Left ventricle myocardium inferior (tissue), 1 donor: ENCODE results near the gene PHF14. TPM values are rescaled to one million over a fixed set of nuclear protein-coding genes. Genes with fewer than 3 reads are reported as not detected.
"Not testable (repeated sequence)": the region's sequence is repeated elsewhere in the genome, so short reads cannot be mapped to it uniquely, and the experiment has no call there.

Experiments
- DNase-seq: peaks from one replicate; pipeline ENCODE4 v3.0.0-alpha.2; 2020
- H3K27ac ChIP-seq: fragments of 200-600 bp; replicated peaks from 2 replicates; pipeline ENCODE4 v1.8.0; 2021
- H3K27me3 ChIP-seq: fragments of 200-600 bp; 2 replicates; pipeline ENCODE4 v1.8.0; 2021; ENCODE audit warnings: low read depth
- H3K36me3 ChIP-seq: fragments of 200-600 bp; 2 replicates; pipeline ENCODE4 v1.8.0; 2021
- H3K4me1 ChIP-seq: fragments of 200-600 bp; 2 replicates; pipeline ENCODE4 v1.8.0; 2021
- H3K4me3 ChIP-seq: fragments of 200-600 bp; 2 replicates; pipeline ENCODE4 v1.8.0; 2021; ENCODE audit warnings: mild to moderate bottlenecking, moderate library complexity
- H3K9me3 ChIP-seq: fragments of 200-600 bp; replicated peaks from 2 replicates; pipeline ENCODE4 v1.8.0; 2021
- intact Hi-C: fragments of 100-400 bp; cut with micrococcal nuclease; formaldehyde crosslinking; loops from one replicate; pipeline ENCODE4 v1.11.0; 2022
- total RNA-seq: library from RNA; stranded (reverse); fragmentation: NEBNext Ultra II Directional; extraction: Animal tissue kit (Norgen Biotek cat#: 25700); gene quantifications from one replicate; pipeline ENCODE4 v1.2.1, GENCODE V29; 2021
- TF ChIP-seq, protein P1 (sequence below): fragments of 200-600 bp; IDR thresholded peaks from 2 replicates; pipeline ENCODE4 v1.8.0; 2021; ENCODE audit warnings: antibody characterized with exemption, mild to moderate bottlenecking, borderline replicate concordance
- donor health status: DM: no; HTN: yes; CAD: no; lungs with severe emphysema.

PHF14 gene
- total RNA-seq, 1 donor from 2014 or later: 13.0 TPM

DNA sequence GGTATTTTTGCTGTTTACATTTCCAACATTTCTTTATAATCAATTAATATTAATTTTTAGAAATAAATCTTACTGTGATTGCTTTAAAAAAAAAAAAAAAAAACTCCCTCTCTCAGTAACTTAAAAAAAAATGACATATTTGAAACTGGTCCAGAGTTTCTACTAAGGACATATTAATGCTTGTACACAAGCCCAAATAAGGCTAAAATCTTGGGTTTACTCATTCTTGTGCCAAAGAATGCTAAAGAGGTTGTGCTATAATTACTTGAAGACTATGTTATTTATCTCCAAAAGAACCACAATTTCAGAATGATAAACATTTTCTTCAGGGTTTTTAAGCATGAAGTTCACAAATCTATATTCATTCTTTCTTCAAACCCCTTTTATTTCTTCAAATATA, 39.4 kb upstream of the PHF14 start:
- peaks cover 55% of the 10 kb centered on the region for H3K4me1 ChIP-seq
- H3K9me3 ChIP-seq: no peaks in the 10 kb centered on the region
- no peak for DNase-seq
- peak overlapping the region; percentile 61 for H3K27ac ChIP-seq
- H3K4me3 ChIP-seq: peak overlapping the region; percentile 11
- TF ChIP-seq, protein P1, sequence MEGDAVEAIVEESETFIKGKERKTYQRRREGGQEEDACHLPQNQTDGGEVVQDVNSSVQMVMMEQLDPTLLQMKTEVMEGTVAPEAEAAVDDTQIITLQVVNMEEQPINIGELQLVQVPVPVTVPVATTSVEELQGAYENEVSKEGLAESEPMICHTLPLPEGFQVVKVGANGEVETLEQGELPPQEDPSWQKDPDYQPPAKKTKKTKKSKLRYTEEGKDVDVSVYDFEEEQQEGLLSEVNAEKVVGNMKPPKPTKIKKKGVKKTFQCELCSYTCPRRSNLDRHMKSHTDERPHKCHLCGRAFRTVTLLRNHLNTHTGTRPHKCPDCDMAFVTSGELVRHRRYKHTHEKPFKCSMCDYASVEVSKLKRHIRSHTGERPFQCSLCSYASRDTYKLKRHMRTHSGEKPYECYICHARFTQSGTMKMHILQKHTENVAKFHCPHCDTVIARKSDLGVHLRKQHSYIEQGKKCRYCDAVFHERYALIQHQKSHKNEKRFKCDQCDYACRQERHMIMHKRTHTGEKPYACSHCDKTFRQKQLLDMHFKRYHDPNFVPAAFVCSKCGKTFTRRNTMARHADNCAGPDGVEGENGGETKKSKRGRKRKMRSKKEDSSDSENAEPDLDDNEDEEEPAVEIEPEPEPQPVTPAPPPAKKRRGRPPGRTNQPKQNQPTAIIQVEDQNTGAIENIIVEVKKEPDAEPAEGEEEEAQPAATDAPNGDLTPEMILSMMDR: no peak
- no peaks in the 10 kb centered on the region for H3K27me3 ChIP-seq
- peaks cover 50% of the 10 kb centered on the region for H3K36me3 ChIP-seq
- intact Hi-C loops: loop anchor here (10.0 kb wide), 1 partner anchor 411 kb away; no protein-coding TSS in a partner anchor

DNA sequence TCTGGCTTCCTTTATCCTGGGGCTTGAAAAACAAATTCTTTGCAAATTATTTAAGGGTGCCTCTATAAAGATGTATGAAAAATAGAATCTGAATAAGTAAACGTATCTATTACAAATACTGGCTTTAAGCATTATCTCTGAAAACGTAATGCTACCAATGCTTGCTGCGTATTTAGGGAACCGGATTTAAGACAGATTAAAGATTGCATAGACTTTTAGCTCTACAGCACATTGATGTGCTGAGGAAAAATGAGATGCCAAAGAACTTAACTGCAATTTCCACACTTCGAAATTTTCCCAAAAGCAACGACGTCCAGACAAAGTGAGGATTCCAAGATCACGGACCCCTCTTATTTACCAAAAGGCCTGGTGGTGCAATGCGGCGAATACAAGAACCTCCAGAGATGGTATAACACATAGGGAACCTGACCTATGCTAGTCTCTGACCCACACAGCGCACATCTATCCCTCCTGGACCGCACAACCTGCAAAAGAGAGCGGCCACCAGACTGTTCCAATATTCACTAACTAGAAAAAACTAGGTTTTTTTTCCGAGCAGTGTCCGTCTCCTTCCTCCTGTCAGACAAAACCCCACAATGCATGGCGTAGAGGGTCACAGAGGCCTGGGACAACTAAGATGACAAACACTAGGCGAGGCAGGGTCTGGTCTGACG, 34.3 kb upstream of the PHF14 start:
- TF ChIP-seq, protein P1: no peak
- no peak for DNase-seq
- Histone ChIP-seq H3K36me3 (peaks cover 24% of the 10 kb centered on the region), H3K27me3 (no peaks in the 10 kb centered on the region), H3K9me3 (no peaks in the 10 kb centered on the region), H3K27ac (peak overlapping the region; percentile 96), H3K4me3 (peak overlapping the region; percentile 84), H3K4me1 (peaks cover 72% of the 10 kb centered on the region)
- intact Hi-C loops: loop anchor here (10.0 kb wide), 1 partner anchor 405 kb away; no protein-coding TSS in a partner anchor

DNA sequence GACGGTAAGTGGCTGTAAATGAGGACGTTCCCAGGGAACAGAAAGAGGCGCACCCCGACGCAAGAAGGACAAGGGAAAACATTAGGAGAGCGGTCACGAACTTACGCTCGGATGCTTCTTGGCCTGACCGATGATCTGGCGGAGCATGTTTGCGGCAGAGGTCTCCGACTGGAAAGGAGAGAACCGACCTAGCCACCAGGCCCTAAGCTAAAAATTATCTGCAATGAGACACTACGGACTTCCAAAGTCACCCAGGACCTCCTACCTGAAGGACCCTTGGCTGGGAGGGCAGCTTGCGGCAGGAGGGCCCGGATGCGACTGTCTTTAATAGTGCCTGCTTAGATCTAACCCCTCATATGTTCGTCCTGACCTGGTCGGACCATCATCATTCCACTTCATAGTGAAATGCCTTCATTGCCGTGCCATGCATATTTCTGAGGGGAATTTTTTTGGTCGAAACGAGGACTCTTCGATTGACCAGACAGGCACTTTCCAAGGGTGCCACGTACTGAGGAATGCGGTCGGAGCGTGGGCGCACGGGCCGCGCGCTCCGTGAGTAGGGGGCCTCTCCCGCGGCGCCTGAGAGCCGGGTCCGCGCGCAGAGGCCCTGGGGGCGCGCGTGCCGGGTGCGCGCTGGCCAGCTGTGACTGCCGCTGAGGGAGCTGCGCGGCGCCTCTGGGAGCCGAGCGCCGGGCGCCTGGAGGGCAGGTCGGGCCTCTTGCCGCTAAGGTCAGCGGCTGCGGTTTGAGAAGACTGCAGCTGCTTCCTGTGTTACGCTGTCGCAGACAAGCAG, 33.6 kb upstream of the PHF14 start:
- Histone ChIP-seq H3K27ac (peak overlapping the region; percentile 96), H3K4me3 (peak overlapping the region; percentile 84), H3K36me3 (peaks cover 24% of the 10 kb centered on the region), H3K4me1 (peaks cover 64% of the 10 kb centered on the region), H3K9me3 (no peaks in the 10 kb centered on the region), H3K27me3 (no peaks in the 10 kb centered on the region)
- intact Hi-C loops: loop anchor here (10.0 kb wide), 1 partner anchor 405 kb away; no protein-coding TSS in a partner anchor
- TF ChIP-seq, protein P1: no peak
- peak; percentile 89 for DNase-seq

DNA sequence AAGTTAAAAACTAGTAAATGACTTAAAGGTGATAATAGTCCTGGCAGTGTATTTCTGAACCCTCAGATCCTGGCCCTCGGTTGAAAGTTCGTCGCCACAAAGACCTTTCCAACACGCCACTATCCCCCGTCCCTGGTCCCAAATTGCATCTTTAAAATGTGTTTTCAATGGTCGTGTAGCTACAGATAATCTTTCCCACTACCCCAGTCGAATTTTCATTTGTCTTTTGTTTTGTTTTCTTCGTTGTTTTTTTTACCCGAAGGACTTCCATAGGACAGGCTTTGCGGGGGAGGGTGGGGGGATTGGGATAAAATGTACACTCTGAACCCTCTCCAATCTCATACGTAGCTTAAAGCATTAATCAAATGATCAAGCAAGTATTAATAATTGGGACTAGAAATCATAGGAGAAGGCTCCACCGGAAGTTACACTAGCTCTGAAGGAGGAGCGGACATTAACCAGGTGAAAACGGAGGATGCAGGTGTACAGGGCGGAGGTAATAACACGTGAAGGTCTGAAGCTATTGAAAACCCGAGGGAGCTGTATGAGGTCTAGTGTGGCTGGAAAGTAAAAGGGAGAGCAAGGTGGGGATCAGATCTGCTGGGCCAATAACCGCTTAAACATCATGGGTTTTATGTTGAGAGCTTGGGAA, 32.8 kb upstream of the PHF14 start:
- intact Hi-C loops: no loop called here
- peak overlapping the region; percentile 84 for H3K4me3 ChIP-seq
- peak overlapping the region; percentile 96 for H3K27ac ChIP-seq
- no peak for DNase-seq
- no peaks in the 10 kb centered on the region for H3K9me3 ChIP-seq
- TF ChIP-seq, protein P1: no peak
- H3K27me3 ChIP-seq: no peaks in the 10 kb centered on the region
- peaks cover 20% of the 10 kb centered on the region for H3K36me3 ChIP-seq
- peaks cover 57% of the 10 kb centered on the region for H3K4me1 ChIP-seq

DNA sequence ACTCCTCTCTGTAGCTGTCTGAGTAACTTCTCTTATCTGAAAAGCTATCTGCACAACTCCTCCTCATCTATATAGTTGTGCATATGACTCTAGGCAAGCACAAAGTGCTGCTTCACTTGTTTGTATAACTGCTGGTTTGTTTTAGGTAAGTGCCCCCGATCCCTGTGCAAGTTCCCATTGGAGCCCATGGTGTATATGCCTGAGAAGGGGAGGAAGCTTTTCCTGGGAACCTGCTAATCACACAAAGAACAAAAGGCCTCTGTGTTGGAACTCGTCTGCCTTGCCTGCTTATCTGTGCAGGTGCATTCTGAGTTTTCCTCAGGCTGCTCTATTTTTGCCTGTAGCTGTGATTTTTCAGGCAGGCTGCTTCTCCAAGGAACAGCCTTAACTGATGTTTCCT, 23.2 kb upstream of the PHF14 start:
- DNase-seq: no peak
- Histone ChIP-seq H3K36me3 (no peaks in the 10 kb centered on the region), H3K27me3 (peaks cover 3% of the 10 kb centered on the region), H3K9me3 (no peaks in the 10 kb centered on the region), H3K4me1 (no peaks in the 10 kb centered on the region), H3K27ac (no peak overlapping the region), H3K4me3 (no peak overlapping the region)
- TF ChIP-seq, protein P1: no peak
- intact Hi-C loops: no loop called here

DNA sequence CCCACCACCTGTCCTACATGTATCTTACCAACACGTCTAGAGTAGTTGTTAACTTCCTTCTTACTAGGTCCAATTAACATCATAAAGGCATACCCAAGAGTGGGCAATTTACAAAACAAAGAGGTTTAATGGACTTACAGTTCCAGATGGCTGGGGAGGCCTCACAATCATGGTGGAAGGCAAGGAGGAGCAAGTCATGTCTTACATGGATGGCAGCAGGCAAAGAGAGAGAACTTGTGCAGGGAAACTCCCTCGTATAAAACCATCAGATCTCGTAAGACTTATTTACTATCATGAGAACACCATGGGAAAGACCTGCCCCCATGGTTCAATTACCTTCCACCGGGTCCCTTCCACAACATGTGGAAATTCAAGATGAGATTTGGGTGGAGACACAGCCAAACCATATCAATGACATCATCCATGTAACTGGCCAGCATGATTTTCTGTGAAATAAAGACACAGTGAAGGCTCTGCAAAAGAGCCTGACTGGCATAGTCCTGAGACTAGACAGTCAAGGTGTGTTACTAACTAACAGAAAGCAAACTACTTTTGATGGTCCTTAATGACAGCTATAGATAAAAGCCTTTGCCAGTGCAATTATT, 22.6 kb upstream of the PHF14 start:
- H3K27ac ChIP-seq, H3K9me3 ChIP-seq, DNase-seq, H3K27me3 ChIP-seq, intact Hi-C loops, H3K4me1 ChIP-seq, H3K36me3 ChIP-seq, H3K4me3 ChIP-seq: not testable (repeated sequence)
